ENCODE data around the gene COL4A1.

The COL4A1 gene

DNA sequence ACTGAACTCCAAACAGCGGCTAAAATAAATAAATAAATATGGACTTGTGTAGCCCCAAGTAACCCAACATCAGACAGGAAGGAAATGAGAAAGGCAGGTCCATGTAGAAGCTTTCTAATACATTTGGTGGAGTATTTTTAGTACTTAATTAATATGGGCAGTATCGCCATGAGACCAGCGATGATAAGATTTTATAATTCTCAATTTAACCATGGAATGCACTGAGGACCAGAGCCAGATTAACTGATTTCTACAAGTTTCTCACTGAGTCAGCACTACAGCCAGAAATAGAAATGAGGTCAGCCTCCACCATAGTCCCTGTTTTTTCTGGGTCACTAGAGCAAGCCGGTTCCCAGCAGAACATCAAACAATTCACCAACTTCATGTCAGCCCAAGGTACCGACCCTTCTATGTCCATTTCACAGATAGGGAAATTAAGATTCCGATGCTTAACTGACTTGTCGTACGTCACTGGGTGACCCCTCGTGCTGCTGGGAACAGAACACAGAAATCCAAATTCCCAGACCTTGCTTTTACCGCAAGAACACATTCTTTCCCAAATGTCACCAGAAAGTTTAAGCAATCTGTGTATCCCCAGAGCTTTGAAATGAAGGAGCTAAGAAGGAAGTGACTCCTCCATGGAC is 90.4 kb downstream of the COL4A1 start:
- DNase-seq, result no peak

DNA sequence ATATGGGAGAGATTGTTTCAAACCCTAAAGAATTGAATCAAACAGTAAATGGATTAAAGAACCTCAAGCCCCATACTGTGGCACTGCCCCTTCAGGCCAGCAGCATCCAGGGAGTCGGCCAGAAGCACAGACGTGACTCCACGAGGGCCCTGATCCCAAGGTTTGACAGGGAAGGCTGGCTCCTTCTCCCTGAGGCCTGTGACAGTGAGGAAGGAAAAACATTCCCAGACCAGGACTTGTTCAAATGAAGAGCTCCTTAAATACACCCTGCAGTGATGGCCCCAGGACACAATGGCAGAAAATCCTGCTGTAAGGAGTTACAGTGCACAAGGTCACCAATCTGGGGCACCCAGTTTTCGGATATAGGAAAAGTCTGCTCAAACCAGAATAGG is 91.0 kb downstream of the COL4A1 start:
- DNase-seq, result no peak

DNA sequence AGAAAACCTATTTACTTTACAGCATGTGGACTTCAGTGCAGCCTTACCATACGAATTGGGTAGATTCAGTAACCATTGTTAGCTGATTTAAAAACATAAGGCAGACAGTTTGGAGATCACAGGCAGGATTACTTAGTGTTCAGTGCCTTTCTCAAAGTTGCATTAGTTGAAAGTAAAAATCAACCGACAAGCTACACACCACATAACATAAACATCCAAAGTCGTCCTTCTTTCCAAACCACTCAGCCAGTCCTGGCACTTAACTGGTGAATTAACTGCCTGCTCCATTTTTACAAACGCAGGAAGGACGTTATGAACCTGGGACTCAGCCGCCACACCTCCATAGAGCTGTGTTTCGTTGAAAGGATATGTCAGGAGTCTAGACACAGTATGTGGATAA is 91.4 kb downstream of the COL4A1 start:
- no peak for DNase-seq

DNA sequence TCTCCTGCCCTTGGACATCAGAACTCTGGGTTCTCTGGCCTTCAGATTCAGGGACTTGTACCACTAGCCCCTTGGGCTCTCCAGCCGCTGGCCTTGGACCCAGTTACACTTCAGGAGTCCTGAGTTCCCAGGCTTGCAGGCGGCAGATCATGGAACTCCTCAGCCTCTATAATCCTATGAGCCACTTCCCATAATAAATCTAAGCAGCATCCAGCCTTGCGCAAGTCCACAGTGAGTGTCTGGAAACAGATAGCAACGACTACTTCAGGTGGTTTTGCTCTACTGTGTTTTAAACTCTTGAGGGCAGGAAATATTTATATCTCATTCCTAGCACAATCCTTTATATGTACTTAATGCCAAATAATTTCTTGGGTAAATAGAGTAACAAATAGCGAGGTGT is 92.3 kb downstream of the COL4A1 start:
- DNase-seq, result no peak

DNA sequence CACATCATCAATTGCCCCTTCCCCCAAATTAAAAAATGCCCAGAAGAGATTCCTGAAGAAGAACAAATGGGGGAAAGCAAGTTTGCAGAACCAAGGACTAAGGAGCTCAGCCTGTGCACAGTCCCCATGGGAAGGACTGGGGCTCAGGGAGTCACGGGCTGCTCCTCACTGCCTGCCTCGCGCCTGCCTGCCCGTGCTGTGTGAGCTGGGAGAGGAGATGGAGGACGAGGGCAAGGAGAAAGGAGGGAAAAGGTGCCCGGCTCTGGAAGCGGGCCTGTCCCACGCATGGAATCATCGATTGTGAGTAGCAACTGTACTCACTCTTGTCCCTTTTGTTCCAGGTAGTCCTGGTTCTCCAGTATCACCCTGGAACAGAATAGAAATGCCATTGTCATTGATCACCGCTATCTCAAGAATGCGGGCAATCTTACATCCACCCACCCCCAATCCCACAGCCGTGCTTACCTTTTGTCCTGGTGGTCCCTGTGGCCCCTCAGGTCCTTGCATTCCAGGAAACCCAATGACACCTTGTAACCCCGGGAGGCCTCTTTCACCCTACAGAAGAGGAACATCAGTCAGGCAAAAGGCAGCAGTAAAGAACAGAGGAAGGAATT is 93.4 kb downstream of the COL4A1 start:
- DNase-seq, result no peak

DNA sequence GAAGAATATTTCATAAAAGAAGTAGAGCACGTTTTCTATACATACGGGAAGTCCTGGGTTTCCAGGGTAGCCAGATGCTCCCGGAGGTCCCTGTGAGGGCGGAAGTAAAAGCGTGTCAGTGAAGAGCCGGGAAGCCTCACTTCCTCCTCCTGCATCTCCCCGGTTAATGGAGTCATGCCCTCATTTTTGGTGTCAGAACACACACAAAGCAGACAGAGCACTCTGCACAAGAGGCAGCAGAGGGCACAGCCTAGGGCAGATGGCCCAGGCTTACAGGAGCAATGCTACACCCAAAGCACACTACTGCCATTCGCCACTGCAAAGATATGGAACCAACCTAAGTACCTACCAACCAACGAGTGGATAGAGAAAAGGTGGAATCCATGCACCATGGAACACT is 94.4 kb downstream of the COL4A1 start:
- no peak for DNase-seq

DNA sequence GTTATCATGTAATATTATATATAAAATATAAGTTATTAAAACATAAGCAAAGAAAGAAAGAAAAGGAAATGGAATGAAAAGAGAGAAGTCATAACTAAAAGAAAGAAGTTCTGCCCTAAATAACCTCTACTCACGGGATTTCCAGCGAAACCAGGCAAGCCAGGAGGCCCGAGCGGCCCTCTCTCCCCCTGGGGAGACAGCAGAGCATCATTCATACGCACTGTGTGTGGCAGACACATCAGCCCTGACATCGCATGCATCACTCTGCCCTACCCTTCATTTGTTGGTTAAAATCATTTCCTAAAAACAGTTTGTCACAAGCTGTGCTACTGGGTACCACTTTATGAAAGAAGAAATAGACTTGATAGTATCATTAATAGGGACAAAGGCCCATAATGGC is 95.2 kb downstream of the COL4A1 start:
- no peak for DNase-seq

DNA sequence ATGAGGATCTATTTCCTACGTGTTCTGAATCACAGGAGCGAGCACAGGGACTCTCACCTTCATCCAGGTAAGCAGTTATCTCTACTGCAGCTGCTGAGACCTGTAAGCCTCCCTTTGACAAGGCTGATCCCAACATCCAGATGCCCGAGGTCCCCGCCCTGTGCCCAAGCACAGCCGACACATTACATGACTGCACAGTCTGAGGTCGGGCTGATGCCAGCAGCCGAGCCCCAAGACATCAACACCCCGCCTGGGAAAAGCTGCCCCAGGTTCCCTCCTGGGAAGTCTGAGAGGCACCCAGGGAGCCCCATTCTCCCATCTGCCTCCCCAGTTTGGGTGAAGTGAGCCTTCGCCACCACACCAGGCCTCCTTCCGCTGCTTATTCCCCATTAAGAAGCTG is 95.9 kb downstream of the COL4A1 start:
- no peak for DNase-seq

DNA sequence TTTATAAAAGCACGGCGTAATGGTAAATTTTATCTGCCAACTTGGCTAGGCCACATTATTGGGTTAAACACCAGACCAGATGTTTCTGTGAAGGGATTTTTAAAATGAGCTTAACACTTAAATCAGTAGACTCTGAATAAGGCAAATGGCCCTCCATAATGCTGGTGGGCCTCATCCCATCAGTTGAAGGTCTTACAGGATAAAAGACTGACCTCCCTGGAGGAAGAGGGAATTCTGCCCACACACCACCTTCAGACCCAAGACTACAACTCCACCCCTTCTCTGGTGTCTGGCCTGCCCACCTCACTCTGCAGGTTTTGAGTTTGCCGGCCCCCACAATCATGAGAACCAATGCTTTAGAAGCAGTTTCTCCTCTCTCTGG is 96.4 kb downstream of the COL4A1 start:
- no peak for DNase-seq

DNA sequence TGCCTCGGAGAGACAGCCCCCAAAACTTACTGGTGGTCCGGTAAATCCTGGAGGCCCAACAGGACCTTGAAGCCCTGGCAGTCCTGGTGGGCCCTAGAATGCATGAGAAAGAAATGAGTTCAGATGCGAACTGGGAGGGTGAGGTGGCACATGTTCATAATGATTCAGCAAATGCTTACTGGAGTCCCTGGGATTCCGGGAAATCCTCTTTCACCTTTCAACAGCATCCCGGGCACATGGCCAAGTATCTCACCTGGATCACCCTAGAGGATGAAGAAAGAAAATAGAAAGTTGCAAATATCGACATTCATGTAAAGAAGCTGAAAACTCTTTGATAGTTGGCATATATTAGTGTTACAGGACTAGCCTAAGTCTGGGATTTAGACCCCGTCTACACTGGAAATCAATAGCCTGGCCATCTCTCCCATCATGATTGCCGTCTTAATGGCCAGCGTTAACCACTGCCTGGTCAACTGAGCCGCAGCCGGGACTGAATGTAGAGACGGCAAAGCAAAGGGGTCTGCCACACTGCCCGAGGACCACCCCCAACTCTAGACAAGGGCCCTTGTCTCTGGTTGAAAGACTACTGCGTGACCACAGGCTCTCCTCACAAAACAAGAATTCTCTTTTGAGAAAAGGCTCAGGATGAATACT is 96.9 kb downstream of the COL4A1 start:
- no peak for DNase-seq

DNA sequence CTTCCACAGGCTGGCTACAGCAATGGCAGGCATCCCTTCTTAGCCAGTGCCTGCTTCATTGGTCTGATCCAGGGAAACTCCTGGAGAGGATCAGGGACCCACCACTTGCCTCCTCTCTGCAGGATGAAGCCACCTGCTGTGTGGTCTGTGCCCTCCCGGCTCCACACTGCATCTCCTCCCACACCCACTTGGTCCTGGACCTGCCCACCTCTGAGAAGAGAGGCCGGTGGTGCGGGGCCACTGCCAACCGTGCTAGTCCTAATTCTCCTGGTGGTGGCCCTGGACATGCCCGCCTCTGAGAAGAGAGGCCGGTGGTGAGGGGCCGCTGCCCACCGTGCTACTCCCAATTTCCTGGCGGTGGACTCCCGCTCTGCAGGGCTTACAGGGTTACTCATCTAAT is 98.8 kb downstream of the COL4A1 start:
- DNase-seq, result no peak

DNA sequence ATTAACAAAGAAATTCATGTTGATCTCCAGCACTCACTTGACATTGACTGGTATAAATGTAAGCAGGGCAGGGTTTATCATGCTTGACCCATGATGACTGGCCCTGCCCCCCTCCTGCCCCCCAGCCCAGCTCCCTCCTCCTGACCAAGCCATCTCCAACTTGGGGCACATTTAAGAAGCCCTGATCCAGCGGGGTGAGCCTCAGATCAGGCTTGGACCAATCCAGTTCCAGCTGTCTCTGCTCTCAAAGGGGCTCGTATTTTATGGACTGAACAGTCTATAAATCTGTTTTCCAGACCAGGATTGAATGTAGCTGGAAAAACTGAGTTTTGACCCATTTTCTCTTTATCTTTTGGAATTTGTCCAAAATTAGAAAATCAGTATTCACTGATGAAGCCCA is 100.0 kb downstream of the COL4A1 start:
- no peak for DNase-seq

DNA sequence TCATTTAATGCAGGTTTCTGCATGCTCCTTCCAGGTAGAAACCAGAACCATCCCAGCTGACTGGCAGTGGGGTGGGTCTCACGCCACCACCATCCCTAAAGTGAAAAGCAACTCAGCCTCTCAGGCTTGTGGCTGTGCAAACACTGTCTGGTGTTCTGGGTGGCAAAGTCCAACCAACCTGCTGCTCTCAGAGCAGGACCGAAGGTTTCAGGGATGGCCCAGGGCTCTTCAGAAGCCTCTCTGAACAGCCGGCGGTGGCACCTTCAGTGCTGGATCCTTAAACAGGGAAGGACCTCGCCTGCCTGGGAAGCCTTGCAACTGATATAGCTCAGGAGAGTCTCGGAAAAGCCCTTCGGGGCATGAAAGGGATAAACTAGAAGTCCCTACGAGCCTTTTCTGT is 100.8 kb downstream of the COL4A1 start:
- DNase-seq, result no peak

DNA sequence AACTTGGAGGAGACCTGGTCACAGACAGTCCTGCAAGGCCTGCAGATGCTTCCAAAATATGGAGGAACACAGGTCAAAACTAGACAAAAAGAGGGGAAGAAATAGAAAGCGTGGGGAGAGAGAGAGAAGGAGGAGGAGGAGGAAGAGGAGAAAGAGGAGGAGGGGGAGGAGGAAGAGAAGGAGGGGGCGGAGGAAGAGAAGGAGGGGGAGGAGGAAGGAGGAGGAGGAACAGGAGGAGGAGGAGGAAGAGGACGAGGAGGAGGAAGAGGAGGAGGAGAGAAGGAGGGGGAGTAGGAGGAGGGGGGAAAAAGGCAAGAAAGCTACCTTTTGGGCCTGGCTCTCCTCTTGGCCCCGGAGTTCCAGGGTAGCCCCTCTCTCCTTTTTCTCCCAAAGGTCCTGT is 105.8 kb downstream of the COL4A1 start:
- DNase-seq, result no peak

DNA sequence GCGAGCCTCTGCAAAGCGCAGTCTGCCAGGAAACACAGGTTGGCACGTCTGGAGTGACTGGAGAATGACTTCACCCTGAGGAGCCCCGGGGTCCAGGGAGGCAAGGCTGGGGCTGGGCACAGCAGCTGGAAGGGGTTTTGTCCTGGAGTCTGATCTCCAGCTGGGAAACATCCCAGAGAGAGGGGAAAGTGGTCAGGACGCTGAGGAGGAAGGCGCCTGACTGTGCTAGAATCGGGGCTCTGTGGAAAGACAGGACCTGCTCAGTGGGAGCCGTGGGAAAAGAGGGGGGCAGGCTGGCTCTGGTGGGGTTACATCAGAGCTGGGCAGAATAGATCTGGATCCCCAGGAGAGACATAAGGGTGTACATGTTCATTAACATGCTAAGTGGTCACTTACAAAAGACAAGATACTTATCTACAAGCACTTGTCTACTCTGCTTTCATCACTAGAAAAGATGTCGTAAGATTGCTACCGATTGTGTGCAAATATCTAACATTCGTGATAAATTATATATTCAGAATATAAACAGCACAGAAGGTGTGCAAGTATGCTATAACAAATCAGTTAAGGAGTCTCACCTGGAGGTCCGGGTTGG is 106.6 kb downstream of the COL4A1 start:
- DNase-seq, result no peak

DNA sequence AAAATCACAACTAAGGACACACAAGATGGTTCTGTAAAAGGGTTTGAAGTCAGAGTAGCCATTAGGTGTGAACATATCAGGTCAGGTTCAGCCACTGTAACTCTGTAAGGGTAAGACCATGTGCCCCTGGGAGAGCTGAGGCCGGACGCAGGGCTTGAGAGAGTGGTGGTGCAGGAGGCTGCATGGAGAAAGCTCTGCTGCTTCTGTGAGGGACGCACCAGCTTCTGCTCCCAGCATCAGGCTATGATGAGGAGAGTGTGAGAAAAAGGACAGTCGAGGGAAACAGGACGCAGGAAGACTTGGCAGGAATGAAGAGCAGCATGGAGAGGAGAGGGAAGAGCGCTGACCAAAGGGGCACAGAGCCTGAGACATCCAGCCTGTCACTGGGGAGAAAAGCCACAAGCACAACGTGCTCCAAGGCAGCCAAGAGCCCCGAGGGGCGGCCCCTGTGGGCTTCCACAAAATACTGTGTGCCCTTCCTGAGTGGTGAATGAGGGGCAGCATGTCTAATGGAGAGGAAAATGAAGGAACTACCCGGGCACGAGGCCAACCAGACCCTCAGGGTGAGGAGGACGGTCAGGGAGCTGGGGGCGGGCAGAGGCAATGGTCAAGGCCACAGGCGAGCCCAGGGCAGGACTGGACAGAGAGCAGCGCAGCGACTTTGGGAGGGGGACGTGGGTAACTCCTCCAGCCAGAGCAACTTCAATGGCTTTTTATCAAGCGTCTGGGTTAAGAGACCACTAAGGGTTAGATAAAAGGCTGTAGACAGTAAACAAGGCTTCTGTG is 107.7 kb downstream of the COL4A1 start:
- no peak for DNase-seq

DNA sequence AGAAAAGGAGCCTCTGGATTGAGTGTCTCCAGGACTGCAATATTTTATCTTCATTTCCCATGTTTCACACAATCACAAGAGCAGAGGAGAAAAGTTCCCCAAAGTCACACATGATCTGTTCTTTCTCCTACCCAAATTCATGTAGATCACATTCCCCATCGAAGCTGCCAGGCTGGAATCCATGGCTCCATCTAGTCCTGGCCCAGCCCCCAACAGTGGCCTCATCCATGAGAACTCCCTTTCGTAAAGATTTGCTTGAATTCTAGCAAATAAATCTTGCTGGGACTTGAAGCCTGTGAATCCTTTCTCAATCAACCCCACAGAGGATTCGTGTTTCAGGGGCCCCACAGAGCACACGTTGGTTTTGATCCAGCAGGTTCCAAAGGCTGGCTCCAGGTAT is 109.5 kb downstream of the COL4A1 start:
- DNase-seq, result no peak

DNA sequence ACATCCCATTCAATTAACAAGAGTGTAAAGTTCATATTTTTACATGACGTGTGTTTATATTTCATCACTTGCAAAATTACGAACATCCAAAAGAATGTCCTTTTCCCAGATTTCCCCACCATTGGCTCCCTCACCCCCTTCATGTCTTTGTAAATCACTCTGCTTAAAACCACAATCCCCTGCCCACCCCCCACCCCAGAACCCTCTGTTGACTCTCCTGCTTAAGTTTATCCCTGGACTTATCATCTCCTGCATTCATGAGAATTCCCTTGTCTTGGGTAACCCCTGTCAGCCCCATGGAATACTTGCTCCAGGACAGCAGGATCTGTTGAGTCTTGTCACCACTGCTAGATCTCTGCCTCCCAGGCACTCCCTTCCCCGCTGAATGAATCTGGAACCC is 109.9 kb downstream of the COL4A1 start:
- DNase-seq, result no peak

DNA sequence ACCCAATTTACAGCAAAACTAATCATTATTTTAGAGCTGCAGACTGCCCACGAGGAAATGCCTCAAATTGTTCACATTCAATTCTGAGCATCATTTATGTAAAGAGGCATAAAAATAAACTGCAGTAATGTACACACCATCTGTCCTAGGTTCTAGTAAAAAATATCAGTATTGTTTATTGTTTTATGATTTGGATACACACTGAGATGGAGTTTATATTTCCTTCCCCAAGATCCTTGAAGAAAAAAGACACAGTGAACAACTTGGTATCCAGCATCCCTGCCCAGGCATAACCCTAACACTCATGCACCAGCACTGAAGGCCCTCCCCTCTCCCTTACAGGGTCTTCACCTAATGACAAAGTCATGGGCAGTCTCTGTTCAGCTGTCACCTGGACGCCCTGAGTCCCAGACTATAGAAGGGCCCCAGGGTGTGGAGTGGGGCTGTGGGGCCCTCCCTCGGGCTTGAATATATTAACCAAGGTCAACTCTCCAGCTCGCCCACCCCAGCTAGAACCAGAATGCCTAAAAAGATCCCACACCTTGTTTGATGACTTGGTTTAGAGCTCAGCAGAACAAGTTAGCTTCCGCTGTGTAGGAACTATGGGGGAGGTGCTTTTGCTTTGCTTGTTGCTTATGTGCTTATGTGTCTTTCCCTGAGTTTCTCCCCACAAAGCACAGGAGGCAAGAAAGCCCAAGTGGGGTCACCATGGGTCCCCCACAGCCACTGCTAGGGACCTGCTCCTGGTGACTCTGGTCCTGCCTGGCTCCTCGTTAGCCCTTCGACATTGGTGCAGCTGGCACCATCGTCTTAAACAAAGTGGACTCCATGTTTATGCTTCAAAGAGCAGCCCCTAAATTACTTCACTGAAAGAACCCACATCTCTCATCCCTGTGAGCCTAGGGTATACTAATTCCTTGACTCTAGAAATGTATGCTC is 111.1 kb downstream of the COL4A1 start:
- DNase-seq, result no peak

DNA sequence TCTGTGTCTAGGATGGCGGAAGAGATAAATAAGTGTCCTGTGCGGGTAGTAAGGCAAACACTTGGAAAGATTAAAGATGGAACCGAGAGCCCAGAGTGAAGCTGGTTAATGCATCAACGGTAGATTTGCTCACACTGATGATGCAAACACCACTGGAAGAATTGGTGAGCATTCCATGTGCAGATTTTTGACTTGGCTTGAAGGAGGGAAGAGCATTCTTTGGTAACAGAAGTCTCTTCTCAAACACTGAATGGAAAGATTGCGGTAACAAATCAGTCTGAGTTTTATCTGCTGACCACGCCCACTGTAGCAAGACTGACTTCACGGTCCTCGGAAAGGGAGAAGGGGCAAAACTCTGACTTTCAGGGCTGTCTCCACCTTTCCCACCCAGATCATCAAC is 112.5 kb downstream of the COL4A1 start:
- no peak for DNase-seq

DNA sequence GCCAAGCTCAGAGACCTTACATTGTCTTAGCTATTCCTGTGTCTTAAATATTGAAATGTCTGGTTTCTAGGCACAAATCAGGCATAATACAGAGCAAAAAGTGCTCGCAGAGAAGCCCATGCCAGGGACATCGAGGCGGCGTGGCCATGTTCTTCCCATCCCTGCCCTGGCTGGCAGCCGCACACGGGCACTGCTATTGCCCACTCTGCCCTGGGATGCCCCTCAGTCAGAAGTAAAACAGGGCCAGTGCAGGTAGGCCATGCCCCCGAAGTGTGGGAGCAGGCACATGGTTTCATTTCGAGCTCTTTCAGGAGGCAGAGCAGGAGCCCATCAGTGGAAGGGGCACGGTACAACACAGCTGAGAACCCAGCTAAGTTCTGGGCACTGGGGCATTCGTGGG is 113.5 kb downstream of the COL4A1 start:
- no peak for DNase-seq

DNA sequence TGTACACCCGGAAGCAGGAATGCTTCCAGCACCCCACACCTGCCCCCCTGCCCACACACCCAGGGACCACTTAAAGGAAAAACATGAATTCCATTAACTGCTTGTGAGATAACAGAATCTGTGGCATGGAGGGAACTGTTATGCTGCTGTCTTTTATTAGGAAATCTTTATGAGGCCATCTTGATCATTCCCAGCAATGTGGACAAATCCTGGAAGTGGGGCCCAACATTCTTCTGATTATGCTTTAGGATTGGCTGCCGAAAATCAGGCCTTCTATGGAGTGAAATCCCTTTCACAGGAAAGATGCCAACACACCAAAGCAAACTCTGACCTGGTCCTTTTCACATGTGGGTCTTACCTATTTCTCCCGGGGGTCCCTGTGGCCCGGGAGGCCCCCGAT is 114.5 kb downstream of the COL4A1 start:
- DNase-seq, result no peak
